Stimulated activated CD4-positive, alpha-beta T cell treated with anti-CD3 and anti-CD28 coated beads, TNF-alpha, amount 100 ng/mL, for 24 hours (primary cell): Measurements from ENCODE around the gene ATP8B1.
"Not testable (repeated sequence)": the region's sequence is repeated elsewhere in the genome, so short reads cannot be mapped to it uniquely, and the experiment has no call there.

Source experiments
- DNase-seq, 3 experiments: peaks; one replicate each; pipeline ENCODE4 v3.0.0-alpha.2; 2020; ENCODE audit warnings: low read depth in 3 of 3

The ATP8B1 gene

DNA sequence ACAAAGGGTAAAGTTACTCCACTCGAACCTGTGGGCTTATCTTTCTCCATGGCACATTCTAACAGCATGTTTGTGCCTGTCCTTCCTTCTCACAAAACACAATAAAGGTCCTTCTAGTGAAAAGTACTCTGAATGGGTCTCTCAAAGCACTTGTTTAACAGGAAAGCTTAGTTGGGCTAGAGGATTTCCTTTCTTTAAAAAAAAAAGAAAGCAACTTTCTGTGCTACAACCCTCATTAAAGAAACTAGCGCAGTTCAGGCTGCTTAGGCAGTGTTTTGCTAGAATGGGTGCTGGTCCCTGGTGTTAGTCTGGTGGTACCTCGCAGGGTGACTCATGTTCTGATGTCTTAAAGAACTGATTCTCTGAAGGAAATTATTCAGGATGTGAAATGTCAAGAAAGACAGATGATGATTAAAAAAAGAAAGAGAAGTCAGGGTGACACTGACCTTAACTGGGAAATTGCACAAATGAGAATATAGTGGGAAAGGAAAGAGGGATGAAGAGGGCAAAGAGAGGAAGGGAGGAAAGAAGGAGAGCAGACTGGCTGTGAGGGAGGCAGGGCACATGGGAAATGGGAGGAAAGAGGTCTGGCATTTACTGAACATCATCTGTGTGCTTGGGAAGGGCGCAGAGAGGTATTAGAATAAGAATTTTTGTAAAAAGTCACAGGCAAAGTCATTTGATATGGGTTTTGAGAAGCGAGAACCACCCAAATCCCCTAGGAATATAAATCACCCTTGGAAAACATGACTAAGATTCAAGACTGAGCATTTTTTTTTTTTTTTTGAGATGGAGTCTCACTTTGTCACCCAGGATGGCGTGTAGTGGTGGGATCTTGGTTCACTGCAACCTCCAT, 74.9 kb downstream of the ATP8B1 start:
- no peak for DNase-seq

DNA sequence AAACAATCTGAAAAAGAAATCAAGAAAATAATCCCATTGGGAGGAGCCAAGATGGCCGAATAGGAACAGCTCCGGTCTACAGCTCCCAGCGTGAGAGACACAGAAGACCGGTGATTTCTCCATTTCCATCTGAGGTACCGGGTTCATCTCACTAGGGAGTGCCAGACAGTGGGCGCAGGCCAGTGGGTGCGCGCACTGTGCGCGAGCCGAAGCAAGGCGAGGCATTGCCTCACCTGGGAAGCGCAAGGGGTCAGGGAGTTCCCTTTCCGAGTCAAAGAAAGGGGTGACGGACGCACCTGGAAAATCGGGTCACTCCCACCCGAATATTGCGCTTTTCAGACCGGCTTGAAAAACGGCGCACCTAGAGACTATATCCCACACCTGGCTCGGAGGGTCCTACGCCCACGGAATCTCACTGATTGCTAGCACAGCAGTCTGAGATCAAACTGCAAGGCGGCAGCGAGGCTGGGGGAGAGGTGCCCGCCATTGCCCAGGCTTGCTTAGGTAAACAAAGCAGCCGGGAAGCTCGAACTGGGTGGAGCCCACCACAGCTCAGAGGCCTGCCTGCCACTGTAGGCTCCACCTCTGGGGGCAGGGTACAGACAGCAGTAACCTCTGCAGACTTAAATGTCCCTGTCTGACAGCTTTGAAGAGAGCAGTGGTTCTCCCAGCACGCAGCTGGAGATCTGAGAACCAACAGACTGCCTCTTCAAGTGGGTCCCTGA, 83.7 kb downstream of the ATP8B1 start:
- not testable (repeated sequence) for DNase-seq

DNA sequence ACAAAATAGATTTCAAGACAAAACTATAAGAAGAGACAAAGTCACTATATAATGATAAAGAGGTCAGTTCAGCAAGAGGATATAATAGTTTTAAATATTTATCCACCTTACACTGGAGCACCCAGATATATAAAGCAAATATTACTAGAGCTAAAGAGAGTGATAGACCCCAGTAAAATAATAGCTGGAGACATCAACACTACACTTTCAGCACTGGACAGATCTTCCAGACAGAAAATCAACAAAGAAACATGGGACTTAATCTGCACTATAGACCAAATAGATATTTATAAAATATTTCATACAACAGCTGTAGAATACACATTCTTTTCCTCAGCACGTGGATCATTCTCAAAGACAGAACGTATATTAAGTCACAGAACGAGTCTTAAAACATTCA, 86.6 kb downstream of the ATP8B1 start:
- DNase-seq, result no peak

DNA sequence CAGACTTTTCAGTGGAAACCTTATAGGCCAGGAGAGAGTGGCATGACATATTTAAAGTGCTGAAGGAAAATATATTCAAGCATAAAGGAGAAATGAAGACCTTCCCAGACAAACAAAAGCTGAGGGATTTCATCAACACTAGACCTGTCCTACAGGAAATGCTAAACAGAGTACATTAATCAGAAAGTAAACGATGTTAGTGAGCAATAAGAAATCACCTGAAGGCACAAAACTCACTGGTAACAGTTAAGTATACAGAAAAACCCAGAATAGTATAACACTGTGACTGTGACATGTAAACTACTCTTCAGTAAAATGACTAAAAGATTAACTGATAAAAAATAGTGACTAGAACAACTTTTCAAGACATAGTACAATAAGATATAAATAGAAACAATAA, 87.4 kb downstream of the ATP8B1 start:
- DNase-seq, result no peak

DNA sequence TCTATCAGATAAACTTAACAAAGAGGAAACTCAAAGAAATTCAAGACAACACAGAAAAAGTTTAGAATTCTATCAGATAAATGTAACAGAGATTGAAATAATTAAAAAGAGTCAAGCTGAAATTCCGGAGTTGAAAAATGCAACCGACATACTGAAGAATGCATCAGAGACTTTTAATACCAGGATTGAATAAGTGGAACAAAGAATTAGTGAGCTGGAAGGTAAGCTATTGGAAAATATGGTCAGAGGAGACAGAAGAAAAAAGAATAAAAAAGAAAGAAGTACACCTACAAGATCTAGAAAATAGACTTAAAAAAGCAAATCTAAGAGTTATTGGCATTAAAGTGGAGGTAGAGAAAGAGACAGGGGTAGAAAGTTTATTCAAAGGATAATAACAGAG, 88.0 kb downstream of the ATP8B1 start:
- DNase-seq, result no peak

DNA sequence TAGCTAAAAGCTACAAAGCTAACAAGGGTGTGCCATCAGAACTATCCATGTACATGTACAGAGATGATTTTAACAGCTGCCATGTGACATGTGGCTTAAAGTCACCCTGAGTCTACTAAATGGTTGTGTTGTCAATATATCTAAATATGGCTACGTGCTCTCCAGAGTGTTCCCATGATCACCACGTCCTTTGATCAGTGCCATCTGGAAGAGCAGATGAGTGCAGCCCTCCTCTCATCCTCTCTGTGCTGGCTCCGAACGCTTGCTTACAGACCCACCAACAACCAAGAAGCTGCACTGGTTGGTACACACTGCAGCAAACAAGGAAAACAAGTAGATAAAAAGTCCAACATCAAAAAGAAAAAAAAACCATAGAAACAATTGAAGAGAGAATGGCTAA, 92.9 kb downstream of the ATP8B1 start:
- no peak for DNase-seq

DNA sequence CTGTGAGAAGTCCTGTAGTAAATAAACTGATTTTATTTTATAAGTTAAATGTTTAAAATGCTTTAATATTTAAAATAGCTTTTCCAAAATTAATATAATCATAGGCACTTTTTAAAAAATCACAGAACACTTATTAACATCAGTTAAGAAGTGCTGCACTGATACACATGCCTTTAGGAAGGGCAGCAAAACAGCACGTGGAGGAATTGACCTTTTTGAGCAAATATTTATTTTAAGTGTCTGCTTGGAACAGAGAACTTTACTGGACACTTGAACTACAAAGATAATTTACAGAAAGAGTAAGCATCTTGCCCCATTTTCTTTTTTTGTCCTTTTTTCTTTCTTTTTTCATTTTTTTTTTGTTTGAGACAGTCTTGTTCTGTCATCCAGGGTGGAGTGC, 93.8 kb downstream of the ATP8B1 start:
- DNase-seq, result no peak

DNA sequence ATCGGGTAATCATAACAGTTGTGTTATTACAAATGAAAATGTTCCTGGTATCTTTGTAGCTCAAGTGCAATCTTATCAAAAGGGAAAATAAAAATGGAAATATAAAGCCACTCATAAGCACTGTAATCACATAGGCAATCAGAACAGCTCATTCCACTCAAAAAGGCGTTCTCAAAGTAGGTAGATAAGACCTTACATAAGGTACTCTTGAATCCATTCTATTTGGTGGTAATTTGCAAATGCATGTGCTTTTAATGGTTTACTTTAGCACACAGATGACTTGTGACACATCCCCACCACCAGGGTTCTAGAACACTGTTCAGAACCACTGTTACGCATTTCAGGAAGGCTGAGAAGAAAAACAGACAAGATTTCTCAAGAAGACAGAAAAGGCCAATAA, 94.8 kb downstream of the ATP8B1 start:
- no peak for DNase-seq

DNA sequence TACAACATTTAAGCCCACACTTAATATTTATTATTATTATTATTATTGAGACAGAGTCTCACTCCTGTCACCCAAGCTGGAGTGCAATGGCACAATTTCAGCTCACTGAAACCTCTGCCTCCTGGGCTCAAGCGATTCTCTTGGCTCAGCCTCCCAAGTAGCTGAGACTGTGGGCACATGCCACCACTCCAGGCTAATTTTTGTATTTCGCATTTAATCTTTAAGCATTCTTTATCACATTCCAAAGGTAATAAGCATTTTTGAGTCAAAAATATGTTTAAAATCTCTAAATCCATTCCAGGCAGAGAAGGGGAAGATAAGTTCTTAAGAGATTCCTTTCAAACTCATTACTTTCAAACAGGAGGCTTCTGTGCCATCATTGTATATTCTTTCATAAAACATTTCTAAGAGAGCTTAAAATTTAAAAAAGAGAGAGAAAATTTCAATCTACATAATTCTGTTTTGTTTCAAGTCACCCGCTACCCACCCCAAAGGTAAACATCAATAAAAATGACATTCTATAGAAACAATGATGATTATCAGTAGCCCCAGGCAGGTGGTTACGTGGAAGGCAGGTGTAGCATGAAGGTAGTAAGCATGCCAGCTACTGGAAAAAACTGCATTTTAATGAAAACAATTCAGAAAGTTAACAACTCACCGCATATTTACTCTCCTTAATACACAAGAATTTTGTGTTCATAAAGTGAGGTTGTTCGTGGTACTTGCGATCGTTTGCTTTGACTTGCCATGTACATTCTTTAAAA, 97.1 kb downstream of the ATP8B1 start:
- DNase-seq, result no peak

DNA sequence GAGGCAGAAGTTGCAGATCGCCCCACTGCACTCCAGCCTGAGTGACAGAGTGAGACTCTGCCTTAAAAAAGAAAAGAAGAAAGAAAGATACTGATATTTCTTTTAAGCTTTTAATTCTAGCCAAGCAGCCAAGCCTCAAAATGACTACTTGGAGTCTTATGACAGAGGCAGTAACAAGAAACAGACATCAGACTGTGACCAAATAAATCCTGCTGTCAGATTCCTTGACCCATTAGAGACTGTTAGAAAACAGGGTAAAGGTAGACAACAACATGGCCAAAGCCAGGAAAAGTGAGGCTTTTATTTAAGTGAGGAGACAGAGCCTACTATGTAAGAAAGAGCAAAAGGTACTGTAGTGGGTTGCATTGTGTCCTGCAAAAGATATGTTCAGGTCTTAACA, 98.1 kb downstream of the ATP8B1 start:
- DNase-seq, result no peak

DNA sequence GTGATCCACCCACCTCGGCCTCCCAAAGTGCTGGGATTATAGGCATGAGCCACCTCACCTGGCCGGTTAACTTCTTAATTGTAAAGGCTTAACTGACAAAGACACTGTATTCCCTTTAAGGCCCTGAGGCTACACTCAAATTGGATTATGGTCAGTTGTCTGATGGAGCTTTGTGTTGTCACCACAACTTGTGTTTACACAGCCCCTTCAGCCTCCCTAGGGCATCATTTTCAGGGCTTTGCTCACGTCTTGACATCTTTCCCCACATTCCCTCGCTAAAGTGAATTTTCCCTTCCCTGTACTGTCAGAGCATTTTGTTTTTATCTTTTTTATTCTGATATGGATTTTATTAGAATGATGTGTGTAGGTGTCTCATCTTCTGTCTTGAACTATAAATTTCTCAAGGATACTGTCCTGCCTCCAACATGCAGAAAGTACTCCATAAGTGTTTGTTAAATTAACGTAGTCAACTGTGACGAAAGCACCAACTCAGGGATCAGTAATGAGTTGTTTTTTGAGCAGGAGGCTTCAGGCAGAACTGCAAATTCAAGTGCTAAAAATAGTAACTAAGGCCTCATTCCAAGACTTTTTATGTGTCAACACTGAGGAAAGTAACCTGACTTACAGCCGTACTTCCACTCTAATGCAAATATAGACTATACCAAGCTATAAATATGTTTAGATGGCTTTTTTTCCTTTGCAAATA, 104.4 kb downstream of the ATP8B1 start:
- DNase-seq, result no peak

DNA sequence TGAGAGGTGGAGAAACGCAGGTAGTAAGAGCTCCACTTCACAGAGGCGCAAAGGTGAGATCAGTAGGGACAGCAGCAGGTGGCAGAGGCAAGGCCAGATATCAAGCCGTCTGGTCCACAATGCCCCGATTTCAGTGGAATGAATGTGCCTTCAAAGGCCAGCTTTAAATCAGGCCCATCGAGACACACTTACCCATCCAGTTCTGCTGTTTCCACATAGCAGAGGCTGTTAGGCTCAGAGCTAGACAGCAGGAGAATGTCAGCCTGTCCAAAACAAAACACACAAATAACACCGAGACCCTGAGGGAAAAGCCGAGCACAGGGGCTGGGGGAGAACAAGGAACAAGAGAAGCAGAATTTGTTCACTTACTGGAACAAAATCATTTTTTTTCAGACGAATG, 105.7 kb downstream of the ATP8B1 start:
- DNase-seq, result no peak

DNA sequence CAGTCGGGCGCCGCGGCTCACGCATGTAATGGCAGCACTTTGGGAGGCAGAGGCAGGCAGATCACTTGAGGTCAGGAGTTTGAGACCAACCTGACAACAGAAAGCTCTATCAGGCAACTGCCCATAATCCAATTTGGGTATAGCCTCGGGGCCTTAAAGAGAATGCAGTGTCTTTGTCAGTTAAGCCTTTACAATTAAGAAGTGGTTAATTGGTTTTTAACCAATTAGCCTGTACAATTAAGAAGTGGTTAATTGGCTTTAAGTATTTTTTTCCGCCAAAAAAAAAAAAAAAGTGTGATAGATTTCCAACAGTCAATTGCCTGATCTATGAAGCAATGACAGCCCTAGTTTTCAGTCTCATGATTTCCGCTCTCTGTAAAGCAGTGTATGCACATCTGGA, 106.8 kb downstream of the ATP8B1 start:
- no peak for DNase-seq

DNA sequence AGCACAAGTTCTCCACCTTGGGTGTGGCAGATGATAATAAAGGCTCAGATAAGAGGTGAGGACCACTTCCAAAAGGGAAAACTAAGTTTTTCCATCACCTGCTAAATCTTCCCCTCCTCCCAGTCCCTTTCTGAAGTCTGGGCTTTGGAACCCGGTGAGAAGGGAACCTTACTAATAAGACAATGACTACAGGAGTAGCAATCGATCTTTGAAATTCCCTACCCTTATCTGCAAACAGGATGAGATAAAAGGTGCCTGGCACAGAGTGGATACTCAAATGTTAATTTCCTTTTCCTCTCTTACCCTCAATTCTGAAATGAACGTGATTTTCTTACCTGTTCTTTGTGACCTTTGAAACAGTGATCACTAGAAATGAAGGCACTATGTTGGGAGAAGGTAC, 111.8 kb downstream of the ATP8B1 start:
- no peak for DNase-seq

DNA sequence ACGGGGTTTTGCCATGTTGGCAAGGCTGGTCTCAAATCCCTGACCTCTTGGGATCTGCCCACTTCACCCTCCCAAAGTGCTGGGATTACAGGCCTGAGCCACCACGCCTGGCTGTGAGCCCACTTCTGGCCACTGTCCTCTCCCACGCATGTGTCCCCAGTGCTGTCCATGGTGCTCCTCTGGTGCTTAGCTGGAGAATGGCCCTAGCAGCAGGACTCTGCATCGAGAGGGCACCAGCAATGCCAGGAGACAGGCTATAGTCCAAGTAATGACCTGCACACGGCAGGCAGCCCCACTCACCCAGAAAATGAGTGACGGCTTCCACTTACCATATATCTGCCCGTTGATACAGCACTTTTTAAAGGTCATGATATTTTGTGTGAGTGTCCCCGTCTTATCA, 115.1 kb downstream of the ATP8B1 start:
- no peak for DNase-seq

DNA sequence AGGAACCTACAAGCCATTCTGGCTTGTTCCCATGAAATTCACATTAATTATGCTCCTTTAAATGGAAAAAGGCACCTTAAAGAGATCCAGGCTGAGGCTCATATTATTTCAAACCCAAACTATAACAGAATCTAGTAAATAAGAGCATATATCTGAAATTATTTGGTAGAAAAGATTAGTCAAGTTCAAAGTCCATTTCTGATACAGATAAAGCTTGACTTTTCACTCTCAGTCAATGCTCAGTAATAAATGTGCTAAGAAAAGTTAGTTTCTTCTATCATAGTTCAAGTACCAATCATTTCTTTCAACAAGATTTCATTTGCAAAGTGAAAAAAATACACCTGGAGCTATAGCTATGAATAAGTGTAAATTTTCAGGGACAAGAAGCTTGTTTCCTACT, 119.6 kb downstream of the ATP8B1 start:
- DNase-seq, result no peak

DNA sequence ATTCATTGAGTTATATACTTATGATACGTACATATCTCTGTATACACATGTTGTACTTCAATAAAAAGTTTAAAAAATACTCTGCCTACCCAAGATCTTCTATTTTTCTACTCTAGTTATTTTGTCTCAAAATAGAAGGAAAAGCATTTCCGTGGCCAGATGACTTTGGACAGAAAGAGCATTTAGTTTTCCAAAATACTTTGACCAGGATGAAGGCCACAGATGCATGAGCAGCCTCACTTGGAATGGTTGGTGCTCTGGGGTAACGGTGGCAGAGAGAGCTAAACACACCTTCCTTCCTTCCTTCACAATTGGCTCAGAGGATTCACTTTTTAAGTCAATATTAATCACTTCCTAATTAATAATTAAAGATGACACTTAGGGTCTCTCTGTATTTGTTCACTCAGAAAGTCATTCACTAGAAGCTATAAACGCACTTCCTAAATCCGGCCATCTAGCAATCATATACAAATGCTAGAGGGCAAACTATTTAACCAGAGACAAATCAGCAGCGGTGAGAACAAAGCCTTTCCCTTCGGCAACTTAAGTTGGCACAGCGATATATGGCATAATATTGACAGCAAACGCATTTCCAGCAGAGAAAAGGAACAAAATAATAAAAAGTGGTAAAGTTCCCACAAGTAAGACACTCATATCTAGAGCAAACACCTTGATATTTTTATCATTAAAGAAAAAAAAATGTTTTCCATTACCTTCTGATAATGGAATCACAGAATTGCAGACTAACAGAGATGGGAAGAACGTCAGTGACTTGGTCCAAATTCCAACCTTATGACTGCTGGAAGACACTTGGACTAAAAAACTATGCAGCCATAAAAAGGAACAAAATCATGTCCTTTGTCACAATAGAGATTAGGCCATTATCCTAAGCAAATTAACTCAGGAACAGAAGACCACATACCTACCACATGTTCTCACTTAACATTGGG, 125.6 kb downstream of the ATP8B1 start:
- DNase-seq, result no peak

DNA sequence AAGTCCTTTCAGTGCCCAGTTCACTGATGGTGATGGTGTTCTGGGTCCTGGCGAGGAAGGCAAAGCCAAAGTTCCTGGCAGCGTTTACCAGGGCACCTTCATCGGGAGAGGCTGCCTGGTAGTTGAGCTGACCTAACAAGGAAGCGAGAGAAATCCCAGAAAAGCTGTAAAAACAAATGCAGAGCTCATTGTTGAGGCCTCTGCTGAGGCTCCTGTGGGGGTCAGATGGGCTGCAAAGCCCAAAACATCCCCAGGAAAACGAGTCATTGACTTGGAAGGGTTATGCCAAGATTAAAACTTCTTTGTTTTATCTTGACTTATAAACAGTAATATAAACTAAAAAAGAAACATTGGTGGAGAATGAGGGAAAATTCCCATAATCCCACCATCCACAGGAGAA, 128.2 kb downstream of the ATP8B1 start:
- DNase-seq, result no peak

DNA sequence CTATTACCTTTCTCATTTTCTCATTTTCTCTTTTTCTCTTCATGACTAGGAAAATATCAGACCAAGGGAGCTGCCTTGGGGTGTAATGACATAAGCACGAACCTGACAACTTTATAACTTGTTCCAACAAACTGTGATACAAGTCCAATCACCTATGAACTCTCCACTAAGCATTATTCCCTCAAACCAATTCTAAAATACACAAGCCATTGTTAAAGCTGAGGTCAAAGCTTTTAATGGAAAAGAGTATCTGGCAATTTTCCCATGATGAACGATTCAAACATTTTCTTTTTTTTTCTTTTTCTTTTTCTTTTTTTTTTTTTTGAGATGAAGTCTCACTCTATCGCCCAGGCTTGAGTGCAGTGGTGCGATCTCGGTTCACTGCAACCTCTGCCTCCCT, 133.1 kb downstream of the ATP8B1 start:
- no peak for DNase-seq

DNA sequence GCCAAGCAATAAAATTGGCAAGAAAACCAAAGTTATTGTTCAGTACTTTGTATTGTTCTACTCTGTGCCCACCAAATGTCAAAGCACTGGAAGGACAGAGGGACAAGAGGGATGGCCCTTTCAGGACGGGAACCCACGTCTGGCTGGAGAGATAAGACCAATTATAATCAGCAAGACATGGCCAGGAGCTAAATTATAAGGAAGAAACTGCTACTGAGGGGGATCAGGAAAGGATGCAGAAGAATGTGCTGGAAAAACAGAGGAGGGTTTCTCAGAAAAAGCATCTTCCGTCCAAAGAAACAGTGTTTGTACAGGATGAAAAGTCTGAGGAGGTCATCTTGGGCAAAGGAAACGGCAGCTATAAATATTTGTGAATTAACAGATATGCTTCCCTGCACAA, 135.1 kb downstream of the ATP8B1 start:
- no peak for DNase-seq
